GM19324 (cell line): ENCODE results near the gene KIAA1217.

ENCODE experiments used
- ATAC-seq: cut with Tn5 transposase; IDR thresholded peaks from one replicate; pipeline ENCODE4 v1.9.1; 2021; ENCODE audit warnings: mild to moderate bottlenecking, moderate library complexity; ENCODE audit not compliant: unreplicated experiment, low FRiP score

KIAA1217 gene

DNA sequence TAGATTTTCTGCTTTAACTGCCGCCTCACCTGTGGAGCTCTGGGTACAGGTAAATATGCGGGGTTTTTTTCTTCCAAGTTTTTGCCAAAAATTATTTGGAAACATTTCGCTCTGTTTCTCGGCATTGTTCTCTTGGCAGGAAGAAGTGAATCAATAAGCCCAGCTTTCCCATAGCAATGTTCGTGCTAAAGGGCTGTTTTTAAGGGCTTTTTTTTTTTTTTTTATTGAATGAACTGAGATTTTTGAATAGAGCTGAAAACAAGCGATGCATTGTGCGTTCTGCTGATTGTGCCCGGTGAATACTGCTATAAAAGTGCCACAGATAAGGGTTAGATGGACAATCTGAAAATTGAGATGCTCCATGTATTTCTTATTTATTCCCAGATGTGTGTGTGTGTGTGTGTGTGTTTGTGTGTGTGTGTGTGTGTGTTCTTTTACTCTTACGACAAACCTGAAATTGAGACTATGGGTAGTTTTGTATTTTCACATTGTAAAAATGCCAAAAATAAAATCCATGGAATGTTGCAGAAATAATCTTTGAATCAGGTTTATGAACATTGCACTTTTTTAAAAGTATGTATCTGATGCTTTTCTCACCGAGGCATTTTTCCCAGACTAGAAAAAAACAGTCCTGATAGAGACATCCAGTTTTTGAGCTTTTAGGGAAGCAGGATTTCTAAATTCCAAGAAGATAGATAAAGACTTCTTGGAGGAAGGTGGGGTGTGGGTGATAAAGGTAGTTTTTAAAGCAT is 30.5 kb downstream of the KIAA1217 start:
- no peak for ATAC-seq

DNA sequence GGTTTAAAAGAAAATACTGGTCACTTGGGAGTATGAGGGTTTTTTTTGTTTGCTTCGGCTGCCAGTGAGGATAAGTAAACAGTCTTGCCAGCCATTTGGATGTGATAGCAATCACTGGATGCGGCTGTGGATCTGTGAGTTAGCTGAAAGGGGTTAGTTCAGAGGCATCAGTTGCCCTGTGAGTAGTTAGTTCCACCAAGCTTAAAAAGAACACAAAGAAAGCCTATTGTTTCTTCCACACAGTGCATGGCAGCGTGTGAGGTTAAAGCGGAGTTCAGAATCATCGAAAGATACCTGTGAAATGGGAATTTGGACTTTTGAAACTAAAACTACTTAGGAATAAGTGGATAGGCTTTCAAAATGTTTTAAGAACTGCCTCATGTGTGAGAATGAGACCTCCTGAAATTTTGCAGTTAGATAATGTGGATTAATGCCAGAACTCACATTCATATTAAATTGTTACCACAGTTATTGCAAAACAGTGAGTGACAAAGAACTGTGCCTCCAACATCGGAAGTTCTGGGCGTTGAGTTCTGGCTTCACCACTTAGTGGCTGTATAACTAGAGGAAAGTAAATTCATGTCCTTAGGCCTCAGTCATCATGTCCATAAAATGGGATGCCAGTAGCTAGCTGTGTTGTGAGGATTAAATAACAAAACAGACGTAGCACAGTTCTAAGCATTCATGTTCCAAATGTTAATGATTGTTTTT is 31.3 kb downstream of the KIAA1217 start:
- no peak for ATAC-seq

DNA sequence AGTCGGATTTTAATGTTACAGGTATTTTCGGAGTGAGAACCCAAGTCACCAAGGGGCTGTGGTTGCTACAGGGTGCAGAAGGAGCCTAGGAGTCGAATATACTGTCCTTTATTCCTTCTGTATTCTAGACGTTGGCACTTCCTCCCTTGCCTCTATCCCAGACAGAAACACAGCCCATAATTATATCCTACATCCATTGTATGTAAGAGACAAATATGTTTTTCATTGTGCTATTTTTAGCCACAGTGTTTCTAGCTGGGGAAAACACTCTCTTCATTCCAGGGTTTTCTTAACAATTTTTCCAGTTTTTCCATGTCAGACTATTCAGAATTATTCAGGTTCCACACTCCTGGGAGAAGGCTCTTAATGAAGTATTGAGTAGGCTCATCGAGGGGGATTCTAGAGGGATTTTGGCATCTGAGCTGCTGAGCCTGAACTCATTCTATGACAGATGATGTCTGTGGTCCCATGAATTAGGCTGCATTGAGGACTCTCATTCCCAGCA is 32.6 kb downstream of the KIAA1217 start:
- ATAC-seq, result no peak

DNA sequence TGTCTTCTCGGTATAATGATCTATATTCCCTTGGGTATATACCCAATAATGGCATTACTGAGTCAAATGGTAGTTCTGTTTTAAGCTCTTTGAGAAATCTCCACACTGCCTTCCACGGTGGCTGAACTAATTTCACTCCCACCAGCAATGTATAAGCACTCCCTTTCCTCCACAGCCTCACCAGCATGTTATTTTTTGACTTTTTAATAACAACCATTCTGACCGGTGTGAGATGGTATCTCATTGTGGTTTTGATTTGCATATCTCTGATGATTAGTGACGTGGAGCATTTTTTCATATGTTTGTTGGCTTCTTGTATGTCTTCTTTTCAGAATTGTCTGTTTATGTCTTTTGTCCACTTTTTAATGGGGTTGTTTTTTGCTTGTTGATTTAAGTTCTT is 33.6 kb downstream of the KIAA1217 start:
- ATAC-seq, result no peak

DNA sequence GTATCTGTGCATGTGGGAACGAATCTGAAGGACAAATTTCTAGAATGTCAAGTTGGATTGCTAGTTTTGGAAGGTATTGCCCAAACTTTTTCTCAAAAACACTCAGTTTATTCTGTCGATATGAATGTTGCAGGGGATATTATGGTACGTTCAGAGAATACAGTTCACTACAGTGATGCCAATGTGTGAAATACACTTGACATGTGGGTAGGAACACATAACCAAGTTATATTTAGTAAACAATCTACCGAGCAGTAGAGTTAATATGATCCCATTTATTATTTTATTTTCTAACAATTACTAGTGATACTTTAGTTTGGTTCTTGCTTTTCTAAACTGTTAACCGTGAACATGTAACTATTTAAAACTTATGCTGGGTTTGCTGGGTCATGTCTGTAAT is 37.4 kb downstream of the KIAA1217 start:
- ATAC-seq, result no peak

DNA sequence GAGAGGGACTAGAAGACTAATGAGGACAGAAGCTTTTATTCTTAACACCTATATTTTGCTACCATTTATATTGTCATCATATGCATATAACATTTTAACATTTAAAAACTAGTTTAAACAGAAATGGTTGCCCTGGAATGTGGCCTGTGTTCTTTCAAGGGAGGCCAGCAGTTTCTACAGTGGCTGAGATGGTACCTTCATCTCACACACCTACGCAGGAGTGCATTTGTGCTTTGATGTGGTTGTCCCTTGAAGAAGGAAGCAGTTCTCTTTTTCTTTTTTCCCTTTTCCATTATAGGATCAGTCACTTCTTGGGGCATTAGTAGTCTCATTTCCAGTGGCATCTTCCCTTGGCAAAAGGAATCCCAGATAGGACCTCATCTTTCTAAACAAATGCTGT is 38.9 kb downstream of the KIAA1217 start:
- ATAC-seq, result no peak

DNA sequence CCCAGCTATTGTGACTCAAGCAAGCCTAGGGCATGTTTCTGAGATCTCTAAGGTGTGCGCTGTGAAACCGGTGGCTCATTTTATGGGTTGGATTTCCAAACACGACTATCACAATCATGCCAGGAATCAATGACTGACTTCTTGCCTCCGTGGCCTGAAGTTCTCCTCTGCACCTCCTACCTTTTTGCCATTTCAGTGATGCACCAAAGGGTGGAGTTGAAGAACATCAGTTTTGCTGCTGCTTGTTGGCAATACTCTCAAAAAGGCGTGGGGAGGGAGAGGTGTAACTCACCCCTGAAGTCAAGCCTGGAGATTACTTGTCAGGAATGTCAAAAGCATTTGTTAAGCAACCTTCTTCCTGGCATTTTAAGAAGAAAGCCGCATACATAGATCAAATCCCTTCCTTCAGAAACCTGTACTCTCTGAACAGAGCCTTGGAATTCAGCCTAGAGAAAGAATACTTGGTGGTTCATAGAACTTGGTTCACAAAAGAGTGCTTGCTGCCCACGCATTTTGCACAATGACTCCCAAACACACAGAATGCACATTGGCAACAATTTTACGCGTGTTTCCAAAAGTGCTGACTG is 41.0 kb downstream of the KIAA1217 start:
- no peak for ATAC-seq

DNA sequence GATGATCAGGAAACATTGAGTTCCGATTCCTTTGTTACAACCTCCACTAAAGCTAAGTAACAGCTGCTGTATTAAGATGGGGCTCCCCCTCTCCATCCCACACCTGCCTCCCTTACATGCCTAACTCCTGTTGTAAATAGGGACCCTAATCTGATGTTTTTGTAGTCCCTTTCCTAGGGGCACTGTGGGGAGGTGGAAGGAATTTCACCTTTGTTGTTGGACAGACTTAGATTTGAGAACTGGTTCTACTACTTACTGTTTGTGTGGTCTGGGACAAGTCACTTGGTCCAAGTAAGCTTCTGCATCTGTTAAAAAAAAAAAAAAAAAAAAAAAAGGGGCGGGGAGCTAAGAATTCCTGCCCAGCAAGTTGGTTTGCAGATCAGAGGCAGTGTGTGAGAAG is 42.6 kb downstream of the KIAA1217 start:
- no peak for ATAC-seq

DNA sequence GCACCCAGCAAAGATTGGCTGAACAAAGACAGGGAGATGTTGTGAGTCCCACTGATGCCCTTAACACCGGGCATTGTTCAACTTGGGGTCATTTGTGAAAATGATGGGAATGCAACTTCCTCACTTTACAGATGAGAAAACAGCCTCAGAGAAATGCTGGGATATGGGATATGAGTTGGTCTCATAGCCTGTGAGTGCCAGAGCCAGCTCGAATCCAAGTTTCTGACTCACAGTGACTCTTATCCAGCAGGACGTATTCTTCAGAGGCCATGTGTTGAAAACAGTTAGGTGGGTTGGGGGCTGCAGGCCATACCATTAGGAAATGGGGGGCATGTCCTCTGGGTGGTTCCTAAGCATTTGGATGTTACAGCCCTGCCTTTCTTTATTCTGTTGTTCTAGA is 45.2 kb downstream of the KIAA1217 start:
- no peak for ATAC-seq

DNA sequence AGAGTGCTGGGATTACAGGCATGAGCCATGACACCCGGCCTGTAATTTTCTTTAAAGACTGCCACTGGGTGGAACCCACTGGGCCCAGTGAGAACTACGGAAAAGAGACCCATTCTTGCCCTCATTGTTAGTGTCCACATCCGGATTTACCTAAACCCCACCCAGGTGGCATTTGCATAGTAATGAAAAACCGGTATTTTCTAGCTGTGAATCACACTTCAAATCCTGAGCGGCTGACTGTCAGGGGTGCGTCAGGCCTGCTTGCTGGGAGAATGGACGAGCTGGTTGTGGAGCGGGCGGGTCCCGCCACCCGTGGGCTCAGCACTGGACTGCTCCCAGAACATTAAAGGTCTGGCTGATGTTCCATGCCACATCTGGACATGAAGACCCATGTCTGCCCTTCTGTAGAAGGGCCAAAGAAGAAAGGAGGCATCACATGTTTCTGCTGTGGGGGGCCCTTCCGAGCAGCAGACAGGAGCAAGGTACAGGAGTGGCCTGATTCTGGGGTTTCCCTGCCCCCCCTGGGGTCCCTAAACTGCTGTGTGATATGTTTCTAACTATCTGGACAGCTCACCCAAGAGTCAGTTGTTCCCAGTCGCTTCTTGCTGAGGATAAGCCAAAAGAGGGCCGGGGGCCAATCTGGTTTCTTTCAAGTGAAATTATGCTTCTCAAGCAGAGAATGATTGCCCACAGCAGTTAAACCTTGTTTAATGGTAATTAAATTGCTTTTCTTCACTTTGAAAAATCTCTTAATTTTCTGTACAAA is 46.4 kb downstream of the KIAA1217 start:
- no peak for ATAC-seq

DNA sequence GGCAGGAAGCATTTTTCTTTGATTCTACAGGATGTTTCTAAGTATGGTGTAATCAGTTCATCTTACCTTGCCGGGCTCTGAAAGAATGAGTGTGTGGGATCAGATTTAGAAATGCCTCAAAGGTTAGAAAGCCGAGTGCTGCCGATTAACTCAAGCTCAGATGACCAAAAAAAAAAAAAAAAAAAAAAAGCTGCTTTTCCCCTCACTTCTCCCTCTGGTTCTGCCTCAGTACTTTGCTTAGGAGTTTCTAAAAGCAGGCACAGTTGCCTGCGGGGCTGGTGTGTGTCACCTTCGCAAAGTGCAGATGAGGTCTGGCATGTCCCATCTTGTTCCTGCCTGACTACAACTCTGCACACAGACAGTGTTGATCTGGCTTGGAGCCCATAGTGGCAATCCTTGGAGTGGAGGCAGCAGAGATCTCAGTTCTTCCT is 47.0 kb downstream of the KIAA1217 start:
- ATAC-seq, result no peak

DNA sequence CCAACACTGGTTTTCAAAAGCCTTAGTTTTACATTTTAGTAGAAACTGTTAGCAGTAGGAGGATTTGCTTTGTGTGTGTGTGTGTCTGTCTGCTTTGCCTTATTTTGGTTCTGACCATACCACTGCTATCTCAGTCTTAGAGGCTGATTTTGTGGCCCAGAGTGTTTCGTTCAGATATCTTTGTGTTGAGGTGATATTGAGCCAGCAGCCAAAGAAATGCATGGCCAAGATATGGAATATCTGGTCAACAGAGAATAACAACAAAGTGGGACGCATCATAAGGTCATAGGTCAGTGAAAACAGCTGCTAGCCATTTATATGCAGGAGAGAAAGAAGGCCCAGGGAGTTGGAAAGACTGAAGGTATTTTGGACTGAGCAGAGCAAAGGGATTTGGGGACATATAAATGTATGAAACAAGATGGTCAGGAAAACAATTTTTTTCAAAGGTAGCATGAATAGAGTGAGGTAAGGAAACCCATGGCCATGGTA is 47.7 kb downstream of the KIAA1217 start:
- ATAC-seq, result no peak

DNA sequence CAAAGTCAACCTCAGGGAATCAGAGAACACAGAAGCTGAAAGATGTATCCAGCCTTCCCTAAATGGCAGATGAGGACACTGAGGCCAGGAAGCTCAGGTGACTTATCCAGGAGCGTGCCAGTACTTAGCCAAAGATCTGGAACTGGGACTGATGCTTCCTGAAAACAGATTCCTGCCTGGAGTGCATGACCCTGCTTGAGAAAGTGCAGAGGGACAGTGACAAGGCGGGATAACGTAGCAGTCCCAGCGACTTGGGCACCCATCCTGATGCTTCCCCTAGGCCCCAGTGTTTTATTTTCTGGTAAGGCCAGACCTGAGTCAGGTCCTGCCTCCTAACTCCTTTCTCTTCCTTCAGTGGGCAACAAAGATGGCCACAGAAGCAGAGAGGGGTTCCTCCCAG is 48.6 kb downstream of the KIAA1217 start:
- no peak for ATAC-seq

DNA sequence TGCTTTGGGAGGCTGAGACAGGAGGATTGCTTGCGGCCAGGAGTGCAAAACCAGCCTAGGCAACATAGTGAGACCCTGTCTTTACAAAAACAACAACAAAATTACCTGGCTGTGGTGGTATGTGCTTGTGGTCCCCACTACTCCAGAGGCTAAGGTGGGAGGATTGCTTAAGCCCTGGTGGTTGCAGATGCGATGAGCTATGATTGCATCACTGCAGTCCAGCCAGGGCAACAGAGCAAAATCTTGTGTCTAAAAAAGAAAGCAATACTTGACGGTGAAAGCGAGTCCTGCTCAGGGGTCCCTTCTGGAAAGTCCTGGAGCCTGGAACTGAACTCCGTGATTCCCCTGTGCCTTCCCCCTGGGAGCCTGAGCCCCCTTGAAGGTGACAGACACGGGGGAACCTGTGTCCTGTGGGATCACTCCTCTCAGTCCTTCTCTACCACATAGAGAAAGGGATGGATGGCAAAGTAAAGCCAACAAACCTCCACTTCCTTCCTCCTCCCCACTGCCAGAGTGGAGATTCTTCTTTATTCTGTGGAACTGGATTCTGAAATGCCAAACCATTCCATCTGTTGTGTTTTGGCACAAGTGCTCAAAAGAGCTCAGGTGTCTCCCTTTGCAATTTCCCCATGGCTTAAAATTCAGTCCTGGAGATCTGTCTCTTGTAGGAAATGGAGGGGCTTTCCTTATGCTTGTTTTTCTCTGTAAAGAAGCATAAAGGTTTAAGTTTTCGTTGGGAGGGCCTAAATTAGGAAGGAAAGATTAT is 50.6 kb downstream of the KIAA1217 start:
- ATAC-seq, result no peak

DNA sequence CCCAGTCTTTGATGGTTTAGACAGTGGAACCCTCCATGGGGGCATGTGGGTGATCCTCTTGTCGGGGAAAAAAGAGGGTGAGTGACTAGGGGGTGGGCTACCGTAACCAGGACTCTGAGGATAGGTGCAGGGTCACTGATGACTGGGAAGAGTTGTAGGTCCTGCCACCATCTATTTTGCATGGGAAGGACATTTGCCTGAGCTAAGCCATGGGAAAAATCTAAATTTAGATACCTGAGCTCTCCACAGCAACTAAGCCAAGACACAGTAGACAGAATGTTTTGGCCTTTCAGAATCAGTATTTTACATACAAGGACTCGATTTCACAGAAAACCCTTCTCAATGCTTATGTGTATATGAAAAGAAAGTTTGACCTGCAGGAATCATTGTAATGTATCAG is 52.7 kb downstream of the KIAA1217 start:
- no peak for ATAC-seq

DNA sequence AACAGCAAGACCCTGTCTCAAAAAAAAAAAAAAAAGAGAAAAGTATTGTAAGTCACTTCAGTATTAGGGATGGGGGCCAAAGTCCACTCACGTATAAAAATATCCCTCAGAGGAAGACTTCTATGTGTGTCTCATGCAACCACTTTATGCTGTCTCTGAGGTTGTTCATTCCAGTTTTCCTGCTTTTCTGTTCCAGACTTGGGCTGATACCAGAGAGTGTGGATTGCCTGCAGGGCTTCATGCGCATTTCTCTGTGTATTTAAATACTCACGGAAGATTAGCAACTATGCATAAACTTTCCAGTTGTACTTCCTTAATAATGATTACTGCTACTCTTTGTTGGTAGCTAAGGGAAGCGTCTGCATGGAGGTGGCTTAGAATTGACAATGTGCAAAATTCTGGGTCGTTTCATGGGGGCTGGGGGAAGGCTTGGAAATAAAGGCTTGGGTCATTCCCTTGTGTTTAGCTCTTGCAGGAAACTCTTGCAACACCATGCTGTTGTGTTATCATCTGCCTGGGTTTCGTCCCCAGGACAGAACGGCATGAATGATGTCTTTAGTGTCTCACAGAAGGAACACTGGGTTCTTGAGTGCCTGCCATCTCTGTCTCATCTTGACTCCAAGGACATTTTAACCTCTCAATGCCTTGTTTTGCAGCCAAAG is 54.1 kb downstream of the KIAA1217 start:
- no peak for ATAC-seq

DNA sequence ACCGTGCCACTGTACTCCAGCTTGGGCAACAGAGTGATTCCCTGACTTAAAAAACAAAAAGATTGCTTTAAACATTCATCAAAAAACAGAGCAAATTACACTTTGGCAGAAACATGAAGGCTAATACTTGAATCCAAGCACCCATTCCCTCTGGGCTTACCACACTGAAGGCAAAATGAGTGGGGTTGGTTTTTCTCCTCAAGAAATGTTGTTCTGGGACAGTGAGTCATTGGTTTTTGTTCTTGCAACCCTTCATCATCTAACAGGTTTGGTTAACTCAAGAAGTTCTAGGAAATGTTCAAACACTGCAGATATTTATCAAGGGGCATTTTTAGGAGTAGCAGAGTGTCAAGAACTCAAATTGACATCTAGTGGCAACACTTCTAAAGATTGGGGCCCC is 60.5 kb downstream of the KIAA1217 start:
- ATAC-seq, result no peak

DNA sequence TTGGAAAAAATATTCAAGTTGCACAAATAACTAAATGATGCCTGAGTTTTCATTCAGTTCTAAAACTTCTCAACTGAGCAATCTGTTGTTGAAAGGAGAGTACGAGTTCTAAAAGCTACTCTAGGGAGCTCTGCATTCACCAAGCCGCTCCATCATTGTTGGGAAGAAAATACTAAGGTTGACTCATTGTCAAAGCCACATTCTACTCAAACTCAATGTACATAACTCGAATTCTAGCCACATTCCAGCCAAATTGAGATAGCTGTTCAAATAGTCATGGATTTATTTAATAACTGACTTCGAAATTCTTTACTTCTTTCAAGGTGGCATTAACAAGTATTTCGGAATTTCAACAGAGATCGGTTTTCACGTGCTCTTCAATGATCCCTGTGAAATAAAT is 63.4 kb downstream of the KIAA1217 start:
- ATAC-seq, result no peak

DNA sequence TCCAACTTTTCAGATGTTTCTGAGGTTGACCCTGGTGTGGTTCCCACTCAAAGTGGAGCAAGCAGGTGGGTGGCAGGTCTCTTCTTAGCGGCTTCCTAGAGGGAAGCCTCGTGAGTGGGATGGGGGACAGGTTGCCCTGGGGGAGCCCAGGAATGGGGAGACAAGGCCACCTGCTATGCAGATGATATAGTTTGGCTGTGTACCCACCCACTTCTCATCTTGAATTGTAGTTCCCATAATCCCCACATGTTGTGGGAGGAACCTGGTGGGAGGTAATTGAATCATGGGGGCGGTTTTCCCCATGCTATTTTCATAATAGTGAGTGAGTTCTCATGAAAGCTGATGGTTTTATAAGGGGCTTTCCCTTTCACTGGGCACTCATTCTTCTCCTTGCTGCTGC is 68.3 kb downstream of the KIAA1217 start:
- ATAC-seq, result no peak
